CD4-positive, alpha-beta T cell (primary cell): ENCODE results near the gene DDX59. TPM values are rescaled to one million over a fixed set of nuclear protein-coding genes. Genes with fewer than 3 reads are reported as not detected.

Experiments
- ATAC-seq: fragments of 200-7000 bp; cut with Tn5 transposase; one replicate; pipeline ENCODE4 v1.10.0; 2022; ENCODE audit warnings: mild to moderate bottlenecking; ENCODE audit not compliant: poor library complexity
- CTCF ChIA-PET: fragments of 350-600 bp; sonication (Branson Sonifier 250); formaldehyde crosslinking; loops from one replicate; lab custom pipeline; 2021; ENCODE audit warnings: antibody characterized with exemption, inconsistent platforms; lab: Charles Lee
- POLR2A ChIA-PET: fragments of 350-600 bp; sonication (Branson Sonifier 250); formaldehyde crosslinking; loops from one replicate; lab custom pipeline; 2021; ENCODE audit warnings: antibody characterized with exemption, inconsistent platforms; lab: Charles Lee
- DNase-seq, 14 experiments: peaks; one replicate each; pipeline ENCODE4 v3.0.0-alpha.2; 2013 to 2020; ENCODE audit warnings: mixed read lengths in 2 of 14
- H3K27ac ChIP-seq, 2 donors: one replicate each; pipeline versions ENCODE4 v1.5.1 to v1.7.0; 2013; ENCODE audit warnings: low read length in 2 of 2, low read depth in 1 of 2, mild to moderate bottlenecking in 1 of 2
- H3K27me3 ChIP-seq, 2 experiments: 1 replicate in 1 of 2; 2 replicates in 1 of 2; pipeline versions ENCODE4 v1.6.1 to v1.7.0; 2013; ENCODE audit warnings: low read length in 2 of 2, control low read depth in 1 of 2, mild to moderate bottlenecking in 1 of 2, moderate library complexity in 1 of 2; ENCODE audit not compliant: insufficient read depth in 2 of 2, control insufficient read depth in 1 of 2
- H3K36me3 ChIP-seq: one replicate; pipeline ENCODE4 v1.6.1; 2013; ENCODE audit warnings: low read length, control low read depth; ENCODE audit not compliant: insufficient read depth
- H3K4me1 ChIP-seq: one replicate; pipeline ENCODE4 v1.6.1; 2013; ENCODE audit warnings: low read length, control low read depth; ENCODE audit not compliant: insufficient read depth
- H3K4me3 ChIP-seq: one replicate; pipeline ENCODE4 v1.5.1; 2013; ENCODE audit warnings: mild to moderate bottlenecking, low read length, moderate library complexity
- H3K9me3 ChIP-seq, 2 experiments: 1 replicate in 1 of 2; 2 replicates in 1 of 2; pipeline versions ENCODE4 v1.6.1 to v1.7.0; 2013; ENCODE audit warnings: low read length in 2 of 2, mild to moderate bottlenecking in 2 of 2, control low read depth in 1 of 2, moderate library complexity in 1 of 2; ENCODE audit not compliant: control insufficient read depth in 1 of 2, insufficient read depth in 1 of 2
- H3K27ac Mint-ChIP-seq: one replicate; pipeline ENCODE4 v1.8.0; 2020; ENCODE audit warnings: mixed read lengths
- H3K27me3 Mint-ChIP-seq: one replicate; pipeline ENCODE4 v1.8.0; 2021; ENCODE audit warnings: mixed read lengths
- H3K36me3 Mint-ChIP-seq: one replicate; pipeline ENCODE4 v1.8.0; 2021; ENCODE audit warnings: low read depth, mixed read lengths
- H3K4me1 Mint-ChIP-seq: one replicate; pipeline ENCODE4 v1.8.0; 2021; ENCODE audit warnings: low read depth, mixed read lengths
- H3K4me3 Mint-ChIP-seq: one replicate; pipeline ENCODE4 v1.8.0; 2020; ENCODE audit warnings: mild to moderate bottlenecking, mixed read lengths
- H3K9me3 Mint-ChIP-seq: one replicate; pipeline ENCODE4 v1.8.0; 2020; ENCODE audit warnings: mixed read lengths
- intact Hi-C, 2 experiments: fragments of 100-400 bp; cut with DNase I in 1 of 2; cut with micrococcal nuclease in 1 of 2; formaldehyde crosslinking; loops; one replicate each; pipeline versions ENCODE4 v1.15.1 to v1.9.0; 2023 to 2025; cut with DNase I, micrococcal nuclease
- polyA plus RNA-seq, 2 donors: library from polyadenylated mRNA; unstranded; fragments of 120-200 nt; gene quantifications; one replicate each; pipeline ENCODE4 v1.2.1, GENCODE V29; 2013
- total RNA-seq, 174 experiments: library from RNA in 2 of 174; stranded (reverse) in 2 of 174; gene quantifications; one replicate each; pipeline ENCODE4 v1.2.3 and lab custom pipeline; 2021 to 2026
- TF ChIP-seq, protein P1 (sequence below): fragments of 200-600 bp; IDR thresholded peaks from one replicate; pipeline ENCODE4 v1.8.0; 2022; ENCODE audit warnings: antibody characterized with exemption, mild to moderate bottlenecking

DDX59 gene
- total RNA-seq, result 10 to 100 TPM; 24.7 to 27.6 TPM
- polyA plus RNA-seq (2013, experiment 1 of 2), result 29.3 TPM
- 27.6 TPM for polyA plus RNA-seq (2013, experiment 2 of 2)
- total RNA-seq (lab: John Stamatoyannopoulos, UW), result 17.2 to 50.0 (median 34.1) reads per million in 172 experiments

DNA sequence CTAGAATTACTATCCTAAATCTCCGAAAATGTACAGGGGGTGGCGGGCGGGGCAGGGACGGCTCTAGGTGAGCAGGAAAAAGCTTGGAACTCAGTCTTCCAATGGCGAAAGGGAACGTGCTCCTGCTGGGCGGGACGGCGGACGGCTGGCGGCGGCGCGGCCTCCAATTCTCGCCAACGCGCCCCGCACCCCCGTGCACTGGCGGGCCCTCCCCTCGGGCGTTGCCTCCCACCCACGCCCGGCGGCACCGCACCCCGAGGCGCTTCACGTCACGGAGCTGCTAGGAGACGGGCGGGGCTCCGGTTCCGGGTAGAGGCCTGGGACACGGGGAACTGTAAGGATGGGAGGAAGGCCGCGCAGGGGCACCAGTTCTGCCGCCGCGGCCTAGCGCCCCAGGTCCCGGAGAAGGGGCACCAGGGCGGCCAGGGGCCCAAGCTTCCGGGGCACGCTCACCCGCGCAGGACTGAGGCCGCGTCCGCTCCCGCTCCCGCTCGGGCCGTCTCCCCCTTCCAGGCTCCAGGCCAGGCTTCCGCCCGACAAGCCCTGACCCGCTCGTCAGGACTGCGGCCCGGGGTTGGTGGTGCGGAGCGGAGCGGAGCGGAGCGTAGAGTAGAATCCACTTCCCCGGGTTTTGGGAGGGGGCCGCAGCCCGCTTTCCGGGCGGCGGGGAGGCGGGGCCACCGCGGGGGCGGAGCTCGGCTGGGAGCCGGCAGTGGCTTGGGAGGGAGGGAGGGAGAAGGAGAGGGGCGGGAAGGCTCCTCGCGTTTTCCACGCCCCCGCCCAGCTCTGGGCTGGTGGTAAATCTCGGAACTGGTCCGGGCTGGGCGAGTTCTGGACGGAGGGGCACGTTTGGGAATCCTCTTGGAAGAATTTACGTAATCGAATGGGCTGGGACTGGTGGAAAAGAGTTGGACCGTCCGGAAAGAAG, at the start of gene DDX59:
DDX59 (minus strand) TSS at position 594 of the 928 bp plus-strand sequence. CDS start 3,167 bp downstream, outside the sequence.
- Mint-ChIP-seq H3K4me1 (peaks cover 55% of the 10 kb centered on the region), H3K36me3 (peaks cover 30% of the 10 kb centered on the region), H3K9me3 (no peaks in the 10 kb centered on the region), H3K4me3 (peak within 1 kb of the TSS; percentile 93), H3K27ac (peak within 1 kb of the TSS; percentile 78), H3K27me3 (no peaks in the 10 kb centered on the region)
- Histone ChIP-seq H3K9me3 (no peaks in the 10 kb centered on the region), H3K27me3 (no peaks in the 10 kb centered on the region), H3K4me1 (peaks cover 18% of the 10 kb centered on the region), H3K4me3 (peak within 1 kb of the TSS; percentile 82), H3K27ac (peak within 1 kb of the TSS; percentile 75 to 91), H3K36me3 (peaks cover 5% of the 10 kb centered on the region)
- CTCF ChIA-PET, result interaction anchor here (0.6 to 3.5 kb wide), 5 partner anchors 24 to 133 kb away, joined by 3 to 24 read pairs (median 3); no protein-coding TSS in a partner anchor
- ATAC-seq, result peak; percentile 91
- POLR2A ChIA-PET, result interaction anchor here (0.9 to 3.6 kb wide), 21 partner anchors 7 to 484 kb away, joined by 3 to 44 read pairs (median 4); partner anchors contain the start of genes CAMSAP2, KIF14, KIF21B and ZNF281
- TF ChIP-seq, protein P1, sequence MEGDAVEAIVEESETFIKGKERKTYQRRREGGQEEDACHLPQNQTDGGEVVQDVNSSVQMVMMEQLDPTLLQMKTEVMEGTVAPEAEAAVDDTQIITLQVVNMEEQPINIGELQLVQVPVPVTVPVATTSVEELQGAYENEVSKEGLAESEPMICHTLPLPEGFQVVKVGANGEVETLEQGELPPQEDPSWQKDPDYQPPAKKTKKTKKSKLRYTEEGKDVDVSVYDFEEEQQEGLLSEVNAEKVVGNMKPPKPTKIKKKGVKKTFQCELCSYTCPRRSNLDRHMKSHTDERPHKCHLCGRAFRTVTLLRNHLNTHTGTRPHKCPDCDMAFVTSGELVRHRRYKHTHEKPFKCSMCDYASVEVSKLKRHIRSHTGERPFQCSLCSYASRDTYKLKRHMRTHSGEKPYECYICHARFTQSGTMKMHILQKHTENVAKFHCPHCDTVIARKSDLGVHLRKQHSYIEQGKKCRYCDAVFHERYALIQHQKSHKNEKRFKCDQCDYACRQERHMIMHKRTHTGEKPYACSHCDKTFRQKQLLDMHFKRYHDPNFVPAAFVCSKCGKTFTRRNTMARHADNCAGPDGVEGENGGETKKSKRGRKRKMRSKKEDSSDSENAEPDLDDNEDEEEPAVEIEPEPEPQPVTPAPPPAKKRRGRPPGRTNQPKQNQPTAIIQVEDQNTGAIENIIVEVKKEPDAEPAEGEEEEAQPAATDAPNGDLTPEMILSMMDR, result no peak
- DNase-seq, result peak; percentile 75 to 95 (median 86)
- intact Hi-C loops, result loop anchor here (1.0 to 10.0 kb wide), 7 partner anchors 49 to 448 kb away; partner anchors contain the start of genes KIF14 (in 1 of the 2), KIF21B (in 1 of the 2) and ZNF281 (in 1 of the 2)

DNA sequence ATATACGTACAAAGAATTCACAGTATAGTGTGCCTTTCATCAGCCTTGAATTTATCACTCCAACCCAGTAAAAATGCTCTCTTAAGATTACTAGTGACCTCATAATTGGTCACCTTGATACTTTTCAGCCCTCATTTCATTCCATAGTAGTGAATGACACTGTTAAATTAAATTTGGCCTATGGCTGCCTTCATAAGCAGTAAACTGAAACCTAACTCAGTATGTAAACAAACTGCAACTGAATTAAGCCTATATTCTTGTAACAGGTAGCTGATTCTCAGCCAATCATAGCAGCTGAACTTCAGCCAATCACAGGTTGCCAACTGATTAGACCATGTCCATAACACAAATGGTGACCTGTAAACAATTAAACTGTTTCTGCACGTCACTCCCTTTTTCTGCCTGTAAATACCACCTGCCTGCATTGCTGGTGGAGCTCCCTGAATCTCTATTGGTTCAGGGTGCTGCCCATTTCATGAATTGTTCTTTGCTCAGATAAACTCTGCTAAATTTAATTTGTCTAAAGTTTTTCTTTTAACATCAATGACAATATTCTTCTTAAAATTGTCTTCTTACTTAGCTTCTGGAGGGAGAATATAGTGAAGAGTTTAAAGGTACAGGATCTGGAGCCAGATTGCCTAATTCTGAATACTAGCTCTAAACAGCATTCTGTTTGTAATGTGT, 44.9 kb upstream of the DDX59 start:
- Histone ChIP-seq H3K36me3 (no peaks in the 10 kb centered on the region), H3K27ac (no peak overlapping the region), H3K4me3 (no peak overlapping the region), H3K27me3 (peaks cover 0 to 5% of the 10 kb centered on the region in 2 experiments), H3K4me1 (no peaks in the 10 kb centered on the region), H3K9me3 (no peaks in the 10 kb centered on the region)
- no peaks in the 10 kb centered on the region for H3K9me3 Mint-ChIP-seq
- ChIA-PET POLR2A (no interaction called here), CTCF (interaction anchor here (0.5 kb wide), 1 partner anchor 119 kb away, joined by 4 read pairs; no protein-coding TSS in a partner anchor)
- H3K4me1 Mint-ChIP-seq, result peaks cover 8% of the 10 kb centered on the region
- ATAC-seq, result no peak
- no peaks in the 10 kb centered on the region for H3K36me3 Mint-ChIP-seq
- H3K27ac Mint-ChIP-seq, result no peak overlapping the region
- no peak overlapping the region for H3K4me3 Mint-ChIP-seq
- no peaks in the 10 kb centered on the region for H3K27me3 Mint-ChIP-seq
- TF ChIP-seq, protein P1, result no peak
- no peak for DNase-seq
- intact Hi-C loops, result no loop called here

GRCh38 chr1:200710166-200710565, 40.5 kb upstream of the DDX59 start:
- intact Hi-C loops, result no loop called here
- H3K4me1 Mint-ChIP-seq, result no peaks in the 10 kb centered on the region
- DNase-seq, result no peak
- ChIA-PET CTCF (no interaction called here), POLR2A (interaction anchor here (0.6 kb wide), 1 partner anchor 361 kb away, joined by 3 read pairs; no protein-coding TSS in a partner anchor)
- Histone ChIP-seq H3K36me3 (no peaks in the 10 kb centered on the region), H3K9me3 (no peaks in the 10 kb centered on the region), H3K27me3 (no peaks in the 10 kb centered on the region), H3K4me3 (no peak overlapping the region), H3K27ac (no peak overlapping the region), H3K4me1 (no peaks in the 10 kb centered on the region)
- no peak overlapping the region for H3K27ac Mint-ChIP-seq
- no peaks in the 10 kb centered on the region for H3K9me3 Mint-ChIP-seq
- TF ChIP-seq, protein P1, result no peak
- no peak for ATAC-seq
- H3K27me3 Mint-ChIP-seq, result no peaks in the 10 kb centered on the region
- no peak overlapping the region for H3K4me3 Mint-ChIP-seq
- no peaks in the 10 kb centered on the region for H3K36me3 Mint-ChIP-seq
